IPS DF 4.7 (cell line): ENCODE data around the gene FAM53B.
"Not testable (repeated sequence)": the region's sequence is repeated elsewhere in the genome, so short reads cannot be mapped to it uniquely, and the experiment has no call there.

Experiments used
- DNase-seq: peaks from one replicate; pipeline ENCODE4 v3.0.0-alpha.2; 2013; ENCODE audit warnings: low spot score; ENCODE audit errors: extremely low read depth

Gene FAM53B

DNA sequence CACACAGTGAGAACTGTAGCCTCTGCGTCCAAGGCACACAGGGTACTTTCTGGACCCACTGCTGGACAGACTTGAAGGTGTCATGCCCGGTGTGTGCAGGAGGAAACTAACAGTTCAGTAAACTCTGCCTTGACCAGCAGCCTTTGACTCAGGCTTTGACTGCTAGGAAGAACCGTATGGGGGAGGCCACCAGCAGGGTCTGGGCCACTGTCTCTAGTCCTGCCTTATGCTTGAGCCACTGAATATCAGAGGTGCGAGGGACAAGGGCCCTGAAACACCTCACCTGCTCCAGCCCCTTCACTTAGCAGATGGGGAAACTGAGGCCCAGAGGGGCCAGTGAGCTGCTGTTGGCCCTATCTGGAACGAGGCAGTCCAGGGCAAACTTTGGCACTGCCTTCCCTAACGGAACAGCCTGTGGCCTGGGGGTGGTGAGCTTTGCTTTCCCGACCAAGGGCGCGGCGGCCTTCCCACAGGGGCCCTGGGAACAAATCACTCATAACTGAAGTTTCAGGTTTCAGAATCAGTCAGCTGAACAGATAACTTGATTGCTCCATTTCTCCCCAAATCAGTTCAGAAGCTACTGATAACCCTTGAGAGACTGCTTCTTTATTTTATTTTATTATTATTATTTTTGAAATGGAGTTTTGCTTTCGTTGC, 130.0 kb downstream of the FAM53B start:
- no peak for DNase-seq

- DNase-seq: no peak
Observed at GRCh38 chr10:124612611-124613498, 131.3 kb downstream of the FAM53B start.

GRCh38 chr10:124611738-124612137, 132.4 kb downstream of the FAM53B start:
- no peak for DNase-seq

DNA sequence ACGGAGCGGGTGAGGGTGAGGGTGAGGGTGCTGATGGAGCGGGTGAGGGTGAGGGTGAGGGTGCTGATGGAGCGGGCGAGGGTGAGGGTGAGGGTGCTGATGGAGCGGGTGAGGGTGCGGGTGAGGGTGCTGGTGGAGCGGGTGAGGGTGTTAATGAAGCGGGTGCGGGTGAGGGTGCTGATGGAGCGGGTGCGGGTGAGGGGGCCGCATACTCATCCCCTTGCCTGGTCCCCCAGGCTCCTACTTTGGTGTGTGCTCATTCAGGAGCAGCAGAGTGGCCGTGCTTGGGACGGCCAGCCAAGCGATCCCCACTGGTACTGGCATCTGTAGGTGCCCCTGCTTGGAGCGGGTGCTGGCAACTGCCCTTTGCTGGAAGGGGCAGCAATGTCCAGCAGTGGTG, 133.3 kb downstream of the FAM53B start:
- DNase-seq: not testable (repeated sequence)

GRCh38 chr10:124610186-124610585, 134.0 kb downstream of the FAM53B start:
- not testable (repeated sequence) for DNase-seq

DNA sequence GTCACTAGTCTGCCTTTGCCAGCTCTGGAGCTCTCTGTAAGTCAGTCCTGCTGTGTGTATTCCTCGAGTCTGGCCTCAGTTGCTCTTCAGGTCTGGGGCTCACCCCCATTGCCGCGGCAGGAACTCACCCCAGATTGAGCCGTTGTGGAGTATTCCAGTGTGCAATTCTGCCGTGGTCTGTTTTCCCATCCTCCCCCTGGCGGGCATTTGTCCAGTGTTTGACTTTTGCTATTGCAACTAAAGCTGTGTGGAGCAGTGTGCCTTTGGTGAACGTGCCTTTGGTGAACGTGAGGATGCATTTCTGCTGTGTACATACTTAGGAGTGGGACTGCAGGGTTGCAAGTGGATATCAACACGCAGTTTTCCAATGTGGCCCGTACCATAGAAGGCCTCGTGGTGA, 134.5 kb downstream of the FAM53B start:
- no peak for DNase-seq

DNA sequence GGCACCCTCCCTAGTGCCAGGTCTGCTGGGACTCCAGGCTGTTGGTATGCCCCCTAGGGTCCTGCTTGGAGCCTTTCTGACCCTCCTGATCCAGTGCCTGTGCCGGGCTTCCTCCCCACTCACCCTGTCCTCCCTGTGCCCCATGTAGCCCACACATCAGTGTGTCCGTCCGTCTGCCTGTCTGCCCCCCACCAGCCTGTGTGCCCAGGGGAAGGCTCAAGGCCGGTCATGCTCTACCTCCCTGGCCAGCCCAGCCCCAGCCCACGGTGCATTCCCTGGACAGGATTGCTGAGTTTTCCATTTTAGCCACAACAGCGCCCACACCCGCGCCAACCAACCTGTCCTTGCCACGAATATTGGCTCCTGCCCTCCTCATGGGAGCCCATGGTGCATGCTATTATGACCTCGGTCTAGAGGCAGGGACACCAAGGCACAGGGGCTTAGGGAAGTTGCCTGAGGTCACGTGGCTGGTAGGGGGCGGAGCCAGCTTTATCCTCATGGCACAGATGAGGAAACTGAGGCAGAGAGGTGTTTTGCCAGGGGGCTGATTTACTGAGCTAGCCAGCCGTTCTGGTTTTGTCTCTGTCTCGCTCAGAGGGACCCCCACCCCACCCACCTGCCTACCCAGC, 136.0 kb downstream of the FAM53B start:
- no peak for DNase-seq

DNA sequence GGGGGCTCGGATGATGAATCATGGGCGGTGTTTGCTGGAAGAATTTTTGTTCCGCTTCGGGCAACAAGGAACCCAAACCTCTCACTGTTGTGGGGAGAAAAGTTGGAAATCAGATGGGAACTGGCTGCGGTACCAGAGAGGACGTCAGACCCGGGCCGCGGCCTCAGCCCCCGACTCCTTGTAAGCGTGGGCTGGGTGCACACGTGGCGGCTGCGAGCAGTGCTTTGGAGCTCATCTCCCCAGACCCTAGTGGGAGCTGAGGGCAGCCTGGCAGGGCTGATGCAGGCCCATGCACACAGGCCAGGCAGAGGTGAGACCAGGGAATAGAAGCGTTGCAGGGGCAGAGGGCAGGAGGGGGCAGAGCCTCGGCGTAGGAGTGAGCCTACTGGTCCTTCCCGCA, 136.5 kb downstream of the FAM53B start:
- no peak for DNase-seq

DNA sequence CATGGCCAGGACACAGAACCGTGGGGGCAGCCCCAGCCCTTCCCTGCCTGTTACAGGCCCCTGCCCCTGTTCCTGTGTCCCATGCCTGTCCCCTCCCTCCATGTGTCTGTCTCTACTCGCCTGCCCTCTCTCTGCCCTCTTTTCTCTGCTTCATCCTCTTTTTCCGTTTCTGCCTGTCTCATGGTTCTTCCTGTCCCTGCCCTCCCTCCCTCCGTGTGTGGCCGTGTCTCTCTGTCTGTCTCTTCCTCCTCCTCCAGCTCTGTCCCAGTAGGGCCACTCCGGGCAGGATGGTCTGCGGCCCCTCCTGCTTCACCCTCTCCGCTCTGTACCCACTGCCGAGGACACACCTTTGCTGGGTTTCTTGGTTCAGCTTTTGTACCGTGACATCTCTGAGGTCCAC, 137.4 kb downstream of the FAM53B start:
- no peak for DNase-seq

- no peak for DNase-seq
Observed at GRCh38 chr10:124605856-124606812, 138.0 kb downstream of the FAM53B start.

DNA sequence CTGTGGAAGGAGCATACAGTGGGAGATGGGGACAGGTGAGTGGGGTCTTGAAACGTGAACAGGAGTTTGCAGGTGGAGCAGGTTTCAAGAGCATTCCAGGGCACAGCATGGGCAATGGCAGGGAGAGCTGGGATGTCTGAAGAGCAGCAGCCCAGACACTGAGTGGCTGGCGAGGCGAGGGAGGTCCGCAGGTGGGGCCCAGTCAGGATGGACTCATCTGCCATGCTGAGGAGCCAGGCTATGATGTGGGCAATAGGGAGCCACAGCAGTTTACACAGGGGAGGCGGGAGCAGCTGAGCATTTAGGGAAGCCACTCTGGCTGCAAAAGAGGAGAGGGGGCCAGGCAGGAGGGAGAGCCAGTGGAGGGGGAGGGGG, 138.7 kb downstream of the FAM53B start:
- no peak for DNase-seq

DNA sequence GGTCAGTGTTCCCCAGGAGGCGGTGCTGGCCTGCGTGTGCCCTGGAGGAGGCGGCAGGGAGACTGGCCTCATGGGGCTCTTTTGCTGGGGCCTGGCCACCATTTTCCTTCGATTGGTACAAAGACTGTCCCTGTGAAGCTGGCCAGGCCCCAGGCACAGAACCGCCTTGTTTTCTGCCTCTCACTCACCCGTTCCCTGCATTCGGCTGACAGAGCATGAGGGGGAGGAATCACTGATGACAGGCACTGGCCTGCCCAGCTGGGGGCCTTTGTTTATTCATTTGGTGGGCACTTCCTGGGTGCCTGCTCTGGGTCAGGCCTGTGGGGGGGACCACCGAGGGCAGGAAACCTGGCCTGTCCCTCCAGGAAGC, 139.2 kb downstream of the FAM53B start:
- DNase-seq: no peak

DNA sequence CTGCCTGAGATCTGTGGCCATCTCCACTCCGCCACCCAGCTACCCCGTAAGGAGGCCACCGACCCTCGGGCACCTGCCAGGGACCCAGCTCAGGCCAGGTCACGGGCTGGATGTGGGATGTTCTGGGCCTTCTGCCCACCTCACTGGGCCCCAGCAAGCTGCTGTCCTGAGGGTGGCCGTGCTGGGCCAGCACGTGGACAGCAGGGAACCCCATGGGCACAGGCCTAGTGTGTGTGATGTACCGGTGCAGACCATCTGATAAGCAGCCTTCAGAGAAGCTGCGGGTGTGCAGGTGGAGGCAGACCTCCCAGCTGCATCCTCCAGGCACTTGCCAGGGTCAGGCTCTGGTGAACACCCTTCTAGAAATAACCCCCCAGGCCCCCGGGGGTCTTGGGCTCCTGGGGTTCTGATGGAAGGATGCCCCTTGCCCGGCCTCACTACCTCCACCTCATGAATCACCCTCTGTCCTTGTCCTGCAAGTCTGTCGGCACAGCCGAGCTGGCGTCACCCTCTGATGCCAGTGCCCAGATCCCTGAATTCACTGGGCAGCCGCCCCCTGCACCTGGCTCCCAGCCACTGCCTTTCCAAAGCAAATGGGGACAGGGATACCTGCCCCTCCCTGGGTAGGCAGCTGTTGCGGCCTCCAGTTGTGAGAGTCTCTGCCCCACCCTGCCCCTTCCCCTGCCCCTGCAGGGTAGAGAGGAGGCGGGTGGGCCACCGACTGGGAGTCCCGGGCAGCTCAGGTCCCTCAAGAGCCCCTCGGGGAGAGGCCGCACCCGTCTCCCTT, 139.8 kb downstream of the FAM53B start:
- no peak for DNase-seq

GRCh38 chr10:124603376-124604213, 140.6 kb downstream of the FAM53B start:
- no peak for DNase-seq

- DNase-seq: no peak
Observed at GRCh38 chr10:124602646-124603365, 141.4 kb downstream of the FAM53B start.

GRCh38 chr10:124602121-124602561, 142.0 kb downstream of the FAM53B start:
- no peak for DNase-seq

DNA sequence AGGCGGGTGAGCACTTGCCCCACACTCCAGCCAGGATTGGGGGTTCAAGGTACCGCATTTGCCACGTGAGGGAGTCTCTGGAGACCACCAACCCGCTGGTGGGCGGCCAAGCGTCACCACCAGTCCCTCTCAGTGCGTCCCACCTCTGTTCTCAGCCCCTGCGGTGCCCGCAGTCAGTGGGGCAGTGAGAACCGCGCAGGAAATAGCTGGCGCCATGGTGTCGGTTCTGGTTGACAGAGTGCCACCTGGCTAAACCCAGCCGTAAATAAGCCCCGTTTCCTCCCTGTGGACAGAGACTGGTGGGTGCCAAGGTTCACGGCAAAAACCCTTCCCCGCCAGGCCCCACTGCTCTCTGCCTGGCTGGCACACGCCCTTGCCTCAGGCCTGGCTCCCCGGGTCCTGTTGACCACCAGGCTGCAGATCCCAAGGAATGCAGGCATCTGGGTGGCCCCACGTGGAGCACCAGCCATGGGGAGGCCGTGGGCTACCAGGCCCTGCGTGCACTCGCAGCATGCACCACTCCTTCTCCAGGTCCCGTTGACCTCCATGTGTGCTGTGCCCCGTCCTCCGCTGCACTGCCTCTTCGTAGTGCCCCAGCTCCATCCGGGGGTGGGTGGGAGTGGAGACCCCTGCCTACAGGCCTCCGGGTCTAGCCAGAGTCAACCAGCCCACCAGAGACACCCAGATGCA, 142.6 kb downstream of the FAM53B start:
- DNase-seq: no peak

- DNase-seq: no peak
Observed at GRCh38 chr10:124601016-124601415, 143.2 kb downstream of the FAM53B start.
